ENCODE data around the gene CACNA1D. TPM values are rescaled to one million over a fixed set of nuclear protein-coding genes. Genes with fewer than 3 reads are reported as not detected.

CACNA1D gene
- total and polyA plus RNA-seq, 12 donors: 0.04 to 1.9 (median 0.49) TPM

GRCh38 chr3:53795176-53795575 lies 300.8 kb downstream of the CACNA1D start:
- Histone ChIP-seq H3K36me3 (no peaks in the 10 kb centered on the region), H3K27ac (no peak overlapping the region), H3K4me3 (no peak overlapping the region), H3K9me3 (no peaks in the 10 kb centered on the region), H3K4me1 (peaks cover 0 to 9% (median 0%) of the 10 kb centered on the region in 9 donors), H3K27me3 (peaks cover 0 to 10% (median 0%) of the 10 kb centered on the region in 7 donors)
- ATAC-seq: no peak
- TF ChIP-seq CTCF (IDR thresholded peaks at IDR 0.05): no peak
- DNase-seq: no peak
- intact Hi-C loops (cut with DNase I): loop anchor here in 1 of 10 donors (2.0 kb wide), 1 partner anchor 28 kb away; no protein-coding TSS in a partner anchor
- 61 to 69% methylated on average over 3 of the region's 3 CpGs for WGBS, 2 donors

GRCh38 chr3:53795789-53796560 lies 301.6 kb downstream of the CACNA1D start:
- intact Hi-C loops (cut with DNase I): loop anchor here in 1 of 10 donors (2.0 kb wide), 1 partner anchor 29 kb away; no protein-coding TSS in a partner anchor
- H3K9me3 ChIP-seq: no peaks in the 10 kb centered on the region
- TF ChIP-seq CTCF (IDR thresholded peaks at IDR 0.05): no peak
- H3K27ac ChIP-seq: no peak overlapping the region
- H3K4me1 ChIP-seq: peaks cover 0 to 9% (median 0%) of the 10 kb centered on the region in 9 donors
- no peak overlapping the region for H3K4me3 ChIP-seq
- DNase-seq (peak; percentile 63 to 72), ATAC-seq (peak; percentile 75 to 97 (median 91))
- H3K27me3 ChIP-seq: peaks cover 0 to 10% (median 0%) of the 10 kb centered on the region in 7 donors
- no peaks in the 10 kb centered on the region for H3K36me3 ChIP-seq
- 31 to 33% methylated on average over 12 of the region's 12 CpGs for WGBS, 2 donors

DNA sequence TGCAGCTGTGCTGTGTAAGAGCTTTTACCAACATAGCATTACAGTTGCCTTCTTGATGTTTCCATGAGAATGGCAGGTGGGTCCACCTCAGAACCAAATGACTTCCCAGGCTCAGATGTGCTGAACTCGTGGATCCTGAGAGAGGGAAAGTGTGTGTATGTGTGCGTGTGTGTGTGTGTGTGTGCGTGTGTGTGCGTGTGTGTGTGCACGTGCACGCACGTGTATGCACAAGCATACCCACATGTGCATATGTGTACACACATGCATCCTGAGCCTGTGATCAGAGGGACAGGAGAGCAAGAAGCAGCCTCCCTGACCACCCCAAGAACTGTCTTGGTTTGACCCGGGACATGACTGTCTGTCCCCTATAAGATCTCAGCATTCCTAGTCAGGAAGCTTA lies 303.7 kb downstream of the CACNA1D start:
- intact Hi-C loops (cut with DNase I): no loop called here
- TF ChIP-seq CTCF (IDR thresholded peaks at IDR 0.05): no peak
- Histone ChIP-seq H3K27ac (no peak overlapping the region), H3K4me1 (peaks cover 0 to 9% (median 0%) of the 10 kb centered on the region in 9 donors), H3K36me3 (no peaks in the 10 kb centered on the region), H3K9me3 (no peaks in the 10 kb centered on the region), H3K27me3 (peaks cover 0 to 10% (median 0%) of the 10 kb centered on the region in 7 donors), H3K4me3 (no peak overlapping the region)
- DNase-seq (no peak), ATAC-seq (no peak)
- 82 to 88% methylated on average over 8 of the region's 8 CpGs for WGBS, 2 donors

- no peak for TF ChIP-seq CTCF (IDR thresholded peaks at IDR 0.05)
- Histone ChIP-seq H3K27me3 (peaks cover 0 to 10% (median 0%) of the 10 kb centered on the region in 7 donors), H3K36me3 (no peaks in the 10 kb centered on the region), H3K4me1 (peaks cover 0 to 13% (median 0%) of the 10 kb centered on the region in 9 donors), H3K27ac (no peak overlapping the region), H3K4me3 (no peak overlapping the region), H3K9me3 (no peaks in the 10 kb centered on the region)
- ATAC-seq (no peak), DNase-seq (no peak)
- intact Hi-C loops (cut with DNase I): no loop called here
- WGBS, 2 donors: 92 to 93% methylated on average over 12 of the region's 12 CpGs
These were observed 305.0 kb downstream of the CACNA1D start for GRCh38 chr3:53799338-53799865.
